Loucy (cell line): ENCODE data around the gene SIPA1.

Experiments
- EZH2phosphoT487 ChIP-seq: fragments of 200-600 bp; IDR thresholded peaks from 2 replicates; pipeline ENCODE4 v1.6.1; 2018; ENCODE audit warnings: antibody characterized with exemption, mild to moderate bottlenecking, moderate library complexity, borderline replicate concordance
- TF ChIP-seq, protein P1 (sequence below): fragments of 200-600 bp; sonication (generic); conservative IDR thresholded peaks from 2 replicates; pipeline ENCODE4 v1.5.1; 2014; ENCODE audit warnings: mild to moderate bottlenecking, antibody characterized with exemption, low read length

DNA sequence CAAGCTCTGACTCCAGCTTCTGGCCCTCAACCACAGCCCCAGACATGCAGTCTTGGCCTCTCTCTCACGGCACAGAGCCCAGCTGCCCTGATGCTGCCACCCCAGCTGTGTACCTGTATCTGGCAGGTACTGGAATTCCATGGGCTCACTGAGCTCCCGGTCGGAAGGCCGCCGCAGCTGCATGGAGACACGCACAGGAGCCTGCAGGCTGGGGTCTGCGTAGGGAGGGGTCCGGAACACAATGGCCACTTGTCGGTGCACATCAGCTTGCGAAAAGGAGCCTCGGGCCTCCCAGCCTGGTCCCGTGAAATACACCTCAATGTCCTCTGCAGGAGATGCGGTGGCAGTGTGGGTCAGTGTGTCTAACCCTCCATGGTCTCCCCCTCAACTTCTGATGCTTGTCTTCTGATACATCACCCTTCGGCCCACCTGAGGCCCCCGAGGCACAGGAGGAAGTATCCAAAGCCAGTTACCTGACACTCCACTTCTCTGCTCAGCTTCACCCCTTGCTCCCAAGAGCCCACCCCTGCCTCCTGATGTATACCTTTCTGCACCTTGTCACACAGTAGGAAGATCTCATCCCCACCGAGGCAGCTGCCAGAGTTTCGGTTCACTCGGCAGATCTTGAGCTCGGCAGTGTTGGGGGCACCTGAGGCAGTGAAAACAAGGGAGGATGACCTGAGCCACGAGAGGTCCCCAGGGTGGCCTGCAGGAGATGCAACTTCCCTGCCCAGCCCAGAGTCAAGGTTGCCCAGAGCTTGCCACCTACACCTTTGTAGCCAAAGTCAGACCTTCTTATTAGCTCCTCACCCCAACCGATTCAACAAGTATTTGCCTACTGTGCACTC lies 20.5 kb downstream of the SIPA1 start:
- TF ChIP-seq, protein P1, sequence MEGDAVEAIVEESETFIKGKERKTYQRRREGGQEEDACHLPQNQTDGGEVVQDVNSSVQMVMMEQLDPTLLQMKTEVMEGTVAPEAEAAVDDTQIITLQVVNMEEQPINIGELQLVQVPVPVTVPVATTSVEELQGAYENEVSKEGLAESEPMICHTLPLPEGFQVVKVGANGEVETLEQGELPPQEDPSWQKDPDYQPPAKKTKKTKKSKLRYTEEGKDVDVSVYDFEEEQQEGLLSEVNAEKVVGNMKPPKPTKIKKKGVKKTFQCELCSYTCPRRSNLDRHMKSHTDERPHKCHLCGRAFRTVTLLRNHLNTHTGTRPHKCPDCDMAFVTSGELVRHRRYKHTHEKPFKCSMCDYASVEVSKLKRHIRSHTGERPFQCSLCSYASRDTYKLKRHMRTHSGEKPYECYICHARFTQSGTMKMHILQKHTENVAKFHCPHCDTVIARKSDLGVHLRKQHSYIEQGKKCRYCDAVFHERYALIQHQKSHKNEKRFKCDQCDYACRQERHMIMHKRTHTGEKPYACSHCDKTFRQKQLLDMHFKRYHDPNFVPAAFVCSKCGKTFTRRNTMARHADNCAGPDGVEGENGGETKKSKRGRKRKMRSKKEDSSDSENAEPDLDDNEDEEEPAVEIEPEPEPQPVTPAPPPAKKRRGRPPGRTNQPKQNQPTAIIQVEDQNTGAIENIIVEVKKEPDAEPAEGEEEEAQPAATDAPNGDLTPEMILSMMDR: no peak
- no peak for TF ChIP-seq EZH2phosphoT487
